ENCODE results near the gene SP3.

The SP3 gene

DNA sequence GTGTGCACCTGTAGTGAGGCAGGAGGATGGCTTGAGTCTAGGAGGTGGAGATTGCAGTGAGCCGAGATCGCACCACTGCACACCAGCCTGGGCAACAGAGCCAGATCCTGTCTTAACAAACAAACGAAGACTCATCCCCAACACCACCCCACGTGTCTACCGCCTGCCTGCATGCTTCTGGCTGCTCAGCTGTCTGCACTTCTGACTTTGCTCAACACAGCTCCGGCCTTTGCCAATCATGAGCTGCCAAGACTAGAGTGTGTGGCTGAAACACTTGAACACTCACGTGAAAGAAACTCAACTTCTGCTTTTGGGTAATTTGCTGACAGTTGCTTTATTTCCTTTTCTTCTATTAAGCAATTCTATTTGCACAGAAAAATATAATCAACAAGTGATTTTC lies 32.1 kb upstream of the SP3 start:
- FAIRE-seq = no peak
- no peak for DNase-seq (ENCODE audit: low spot score)

DNA sequence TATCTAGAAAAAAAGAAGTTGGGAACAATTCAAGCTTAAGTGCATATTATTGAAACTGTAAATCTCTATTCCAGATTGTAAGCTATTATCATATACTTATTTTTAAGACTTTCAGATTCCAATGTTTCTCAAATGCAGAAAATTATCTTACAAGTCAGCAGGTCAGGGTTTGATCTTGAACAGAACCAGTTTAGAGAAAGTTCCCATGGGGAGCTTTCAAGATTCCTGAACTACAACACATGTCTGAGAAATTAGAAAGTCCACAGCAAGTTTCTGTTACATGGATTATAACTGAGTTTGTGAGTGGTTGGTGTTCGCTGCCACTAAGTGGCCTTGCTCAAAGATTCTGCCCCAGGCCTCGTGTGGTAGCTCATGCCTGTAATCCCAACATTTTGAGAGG lies 31.6 kb upstream of the SP3 start:
- DNase-seq (ENCODE audit: low spot score) (no peak), FAIRE-seq (no peak)

DNA sequence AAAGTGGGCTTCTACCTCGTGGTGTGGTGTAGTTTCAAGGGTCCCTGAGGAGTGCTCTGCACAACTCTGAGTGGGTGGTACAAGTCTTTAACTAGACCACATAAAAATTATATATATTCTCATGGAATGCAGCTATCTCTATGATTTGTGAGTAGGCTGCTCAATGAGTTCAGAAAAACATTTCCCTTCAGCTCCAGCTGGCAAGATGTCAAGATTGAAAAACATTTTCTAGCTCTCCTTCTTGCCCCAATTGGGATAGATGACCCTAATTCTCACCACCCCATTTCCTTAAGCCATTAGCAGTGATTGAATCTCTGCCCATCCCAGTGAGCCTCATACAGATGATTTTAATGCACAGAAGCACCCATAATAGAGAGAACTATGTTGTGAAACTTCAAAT lies 28.3 kb upstream of the SP3 start:
- no peak for DNase-seq (ENCODE audit: low spot score)
- no peak for FAIRE-seq

DNA sequence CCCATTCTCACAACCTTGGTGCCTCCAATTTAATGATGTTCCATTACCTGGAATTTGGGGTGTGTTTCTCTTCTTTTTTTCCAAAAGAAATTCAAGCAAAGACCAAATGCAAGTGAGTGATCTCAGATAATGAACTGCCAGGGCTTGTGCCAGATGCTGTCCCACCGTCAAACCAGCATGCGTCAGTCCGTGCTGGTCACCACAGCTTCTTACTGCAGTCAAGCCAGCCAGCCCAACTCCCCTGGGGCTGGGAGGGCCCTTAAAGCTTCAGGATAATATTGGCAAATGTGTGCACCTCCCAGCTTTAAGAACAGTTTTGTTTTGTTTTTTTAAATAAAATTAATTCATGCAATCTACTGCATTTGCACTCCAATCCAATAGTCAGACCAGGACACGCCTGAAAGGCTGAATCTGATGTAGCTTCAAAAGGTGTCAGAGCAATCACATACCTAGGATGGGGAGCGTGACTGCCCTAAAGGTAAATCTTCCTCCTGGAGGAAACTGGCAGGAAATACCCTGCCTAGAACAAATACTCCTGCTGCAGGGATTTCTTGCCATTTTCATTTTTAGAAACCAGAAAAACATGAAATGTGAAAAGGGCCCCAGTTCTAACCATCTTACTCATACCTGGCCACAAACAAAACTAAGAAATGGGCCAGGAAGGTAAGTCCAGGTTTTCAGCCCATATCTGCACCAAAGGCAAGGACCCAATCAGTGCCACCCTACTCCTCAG lies 26.8 kb upstream of the SP3 start:
- FAIRE-seq = no peak
- no peak for DNase-seq (ENCODE audit: low spot score)

DNA sequence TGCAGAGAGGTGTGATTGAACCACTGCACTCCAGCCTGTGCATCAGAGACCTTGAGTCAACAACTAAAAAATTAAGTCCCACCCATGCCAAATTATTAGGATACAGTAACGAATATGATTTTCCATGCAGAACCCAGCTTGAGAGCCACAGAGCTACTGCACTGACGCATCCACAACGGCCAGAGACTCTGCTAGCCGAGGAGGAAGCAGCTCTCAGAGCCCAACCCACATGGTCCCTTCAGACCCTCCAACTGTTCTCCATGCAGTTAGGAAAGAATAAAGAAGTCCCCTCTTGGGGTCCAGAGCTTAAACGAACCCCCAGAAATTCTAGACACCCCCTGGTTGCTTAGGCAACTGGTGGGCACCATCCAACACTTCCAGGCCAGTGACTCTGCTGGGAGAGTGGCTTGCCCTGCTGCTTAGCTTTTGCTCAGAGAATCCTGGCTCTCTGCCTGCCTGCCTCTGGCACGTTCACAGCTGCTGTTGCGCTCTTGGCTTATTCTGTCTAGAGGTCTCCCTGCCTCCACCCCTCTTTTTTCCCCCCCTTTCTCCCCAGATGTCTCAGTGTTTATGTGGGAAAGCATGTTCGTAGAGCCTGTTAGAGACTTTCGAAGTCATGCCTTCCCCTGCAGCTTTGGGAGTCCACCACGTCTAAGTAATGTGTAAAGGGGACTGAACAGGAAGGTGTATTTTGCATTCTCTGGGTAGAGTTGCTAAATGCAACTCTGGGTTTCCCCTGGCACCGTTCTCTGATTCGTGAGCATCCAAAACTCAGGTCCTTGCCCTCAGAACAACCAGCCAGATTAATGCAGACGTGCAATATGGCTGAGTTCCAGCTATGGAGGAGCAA lies 26.0 kb upstream of the SP3 start:
- FAIRE-seq (no peak), DNase-seq (ENCODE audit: low spot score) (no peak)

DNA sequence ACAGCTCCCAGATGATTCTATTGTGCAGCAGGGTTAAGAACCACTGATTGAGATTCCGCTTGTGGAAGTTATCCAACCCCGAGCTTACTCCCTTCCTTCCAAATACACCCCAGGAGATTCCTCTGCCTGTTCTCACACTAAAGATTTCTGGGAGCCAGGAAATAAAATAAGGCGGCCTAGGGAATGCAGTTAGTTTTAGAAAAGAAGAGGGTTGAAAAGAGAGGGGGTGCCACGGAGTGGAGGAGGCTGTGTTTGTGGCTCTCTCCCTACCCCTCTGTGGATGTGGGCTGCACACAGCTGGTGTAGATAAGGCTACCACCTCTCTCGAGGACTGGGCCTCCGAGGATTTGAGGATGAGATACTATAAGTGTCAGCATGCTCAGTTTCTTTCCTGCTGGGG lies 25.1 kb upstream of the SP3 start:
- FAIRE-seq (no peak), DNase-seq (ENCODE audit: low spot score) (no peak)

DNA sequence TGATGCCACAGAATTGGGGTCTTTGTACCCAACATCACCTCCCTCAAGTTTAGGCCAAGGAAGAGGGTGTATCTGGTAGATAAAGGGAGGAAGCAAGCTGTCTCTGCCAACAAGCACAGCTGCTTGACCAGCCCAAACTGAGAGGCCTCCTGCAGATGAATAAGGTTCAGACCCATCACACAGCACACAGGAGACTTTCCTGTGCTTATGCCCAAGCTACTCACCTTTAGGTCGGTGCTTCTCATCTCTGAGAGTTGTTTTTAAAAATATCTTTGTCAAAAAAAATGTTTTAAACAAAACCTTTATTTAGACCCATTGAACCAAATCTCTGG lies 24.7 kb upstream of the SP3 start:
- no peak for FAIRE-seq
- DNase-seq (ENCODE audit: low spot score) = no peak

DNA sequence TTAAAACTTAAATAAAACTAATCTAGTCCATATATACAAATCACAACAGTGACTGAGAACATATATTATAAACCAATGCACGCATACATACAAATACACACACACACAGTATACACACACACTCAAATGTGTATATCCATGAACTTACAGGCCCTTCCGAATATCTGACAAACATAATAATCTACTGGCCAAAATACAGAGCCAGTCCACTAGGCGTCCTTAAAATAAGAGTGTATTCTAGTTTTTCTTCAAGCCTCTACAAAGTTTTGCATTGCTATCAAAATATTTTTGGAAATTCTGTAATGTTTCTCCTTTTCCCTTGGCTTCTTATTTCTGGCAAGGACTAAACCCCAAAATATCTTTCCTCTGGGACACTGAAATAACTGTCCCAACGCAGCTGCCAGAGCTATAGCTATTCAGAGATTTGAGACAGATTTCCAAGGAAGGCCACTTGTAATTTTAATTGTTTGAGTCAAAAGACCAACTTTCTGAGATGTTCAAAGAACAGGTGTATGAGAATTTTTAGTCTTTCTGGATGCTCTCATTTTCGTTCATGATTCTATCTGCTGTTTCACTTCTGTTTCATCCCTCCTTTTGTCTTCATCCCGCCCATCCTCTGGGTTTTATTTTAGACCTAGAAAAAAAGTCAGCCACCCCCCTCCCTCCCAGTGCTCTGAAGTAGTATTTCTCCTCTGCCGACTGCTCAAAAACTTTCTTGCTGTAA lies 24.1 kb upstream of the SP3 start:
- FAIRE-seq (no peak), DNase-seq (ENCODE audit: low spot score) (no peak)

DNA sequence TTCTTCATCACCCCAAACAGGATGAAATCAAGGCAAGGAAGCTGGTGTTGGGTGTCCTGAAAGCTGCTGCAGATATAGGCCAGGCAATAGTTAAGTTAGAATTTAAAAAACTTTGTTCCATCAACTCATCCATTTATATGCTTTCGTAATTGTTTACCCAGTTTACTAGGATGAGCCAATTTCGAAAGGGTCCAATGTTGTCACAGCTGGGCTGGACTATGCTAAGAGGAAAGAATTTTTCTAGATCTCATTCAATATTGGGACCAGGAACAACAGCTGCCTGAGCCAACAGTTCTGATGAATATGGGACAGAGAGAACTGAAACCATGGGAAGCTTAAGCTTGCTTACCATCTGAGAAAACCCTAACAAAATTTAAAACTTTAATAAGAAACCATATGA lies 21.6 kb upstream of the SP3 start:
- FAIRE-seq (no peak), DNase-seq (ENCODE audit: low spot score) (no peak)

DNA sequence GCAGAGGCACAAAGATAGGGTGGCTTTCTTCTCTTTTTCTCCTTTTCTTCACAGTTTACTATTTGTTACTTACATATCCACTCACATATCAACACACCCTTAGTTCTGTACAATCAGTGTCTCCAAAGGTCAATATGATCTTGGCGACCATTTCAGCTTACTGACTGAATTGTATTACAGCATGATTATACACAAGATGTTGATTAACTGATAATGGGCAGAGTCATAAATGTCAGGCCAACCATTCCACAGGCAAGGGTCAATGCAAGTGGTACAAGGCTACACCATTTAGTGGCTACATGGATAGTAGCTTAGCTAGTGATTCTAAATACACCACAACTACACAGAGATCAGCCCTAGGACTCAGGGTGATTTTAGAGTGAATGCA lies 20.4 kb upstream of the SP3 start:
- DNase-seq (ENCODE audit: low spot score) = no peak
- FAIRE-seq = no peak

DNA sequence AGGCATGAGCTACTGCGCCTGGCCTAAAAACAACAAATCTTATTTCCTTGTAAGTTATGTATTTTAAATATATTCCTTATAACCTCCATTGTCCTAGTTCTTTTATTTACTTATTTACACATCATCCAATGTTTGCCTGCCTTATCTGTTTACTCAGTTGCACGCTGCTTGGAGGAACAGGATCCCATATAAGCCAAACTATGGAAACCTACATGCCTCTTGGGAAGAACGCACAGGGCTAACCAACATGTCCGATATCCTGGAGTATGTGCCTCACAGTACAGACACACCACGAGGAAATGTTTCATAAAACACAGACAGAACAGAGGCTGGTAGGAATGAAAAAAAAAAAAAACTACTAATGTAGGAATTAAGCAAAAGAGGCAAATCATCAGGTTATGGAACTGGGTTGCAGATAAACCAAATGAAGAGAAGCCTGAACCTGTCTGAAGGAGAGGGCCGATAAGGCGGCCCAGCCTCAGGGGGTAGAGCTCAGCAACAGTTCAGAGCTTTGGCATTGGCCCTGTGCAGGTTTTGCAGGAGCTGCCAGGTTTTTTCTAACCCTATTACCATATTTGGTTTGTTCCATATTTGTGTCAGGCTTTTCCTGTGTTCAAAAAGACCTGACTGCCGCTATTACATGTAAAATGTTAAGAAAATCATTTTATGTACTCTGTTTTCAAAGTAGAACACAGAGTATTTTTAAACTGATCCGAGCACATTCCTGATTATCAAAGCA lies 19.9 kb upstream of the SP3 start:
- FAIRE-seq = no peak

DNA sequence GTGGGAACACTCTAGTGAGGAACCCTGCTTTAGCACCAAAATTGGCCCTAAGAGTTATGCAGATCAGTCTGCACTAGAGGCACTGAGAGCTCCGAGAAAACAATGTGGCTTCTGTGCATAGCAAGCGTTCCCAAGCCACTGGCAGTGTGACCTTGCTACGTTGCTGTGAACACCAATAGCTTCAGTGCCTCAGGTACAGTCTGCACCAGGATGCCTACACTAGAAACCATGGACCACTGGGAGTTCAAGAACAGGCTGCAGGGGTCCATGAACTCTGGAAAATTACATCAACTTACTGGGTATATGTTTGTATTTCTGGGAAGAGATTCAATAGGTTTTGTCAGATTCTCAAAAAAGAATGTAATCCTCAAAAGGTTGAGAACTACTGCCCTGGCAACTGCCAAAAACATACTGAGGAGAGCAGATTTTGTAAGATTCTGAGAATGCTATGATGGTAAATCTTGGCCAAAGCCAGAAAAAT lies 18.3 kb upstream of the SP3 start:
- DNase-seq (ENCODE audit: low spot score) = no peak
- FAIRE-seq = no peak

More for the DNA sequence above, 19.9 kb upstream of the SP3 start:
- DNase-seq (ENCODE audit: low spot score) = no peak

DNA sequence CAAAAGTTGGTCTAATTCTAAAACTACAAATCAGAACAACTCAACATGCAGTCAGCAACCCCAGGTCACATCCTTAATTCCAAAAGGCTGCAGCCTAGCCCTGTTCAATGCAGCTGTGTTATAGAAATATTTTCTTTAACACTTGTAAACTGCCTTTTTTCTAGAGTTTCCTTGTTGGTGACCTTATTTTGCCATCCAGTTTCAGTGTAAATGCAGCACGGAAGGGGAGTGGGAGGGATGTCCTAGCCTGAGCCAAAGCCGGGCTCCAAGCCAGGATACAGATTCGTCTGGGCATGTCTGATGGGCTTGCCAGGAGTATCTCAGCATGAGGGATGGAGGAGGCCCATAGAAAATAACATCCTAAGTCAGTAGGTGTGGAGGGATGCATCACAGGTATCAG lies 17.7 kb upstream of the SP3 start:
- peak; percentile 53 for DNase-seq (ENCODE audit: low spot score)

DNA sequence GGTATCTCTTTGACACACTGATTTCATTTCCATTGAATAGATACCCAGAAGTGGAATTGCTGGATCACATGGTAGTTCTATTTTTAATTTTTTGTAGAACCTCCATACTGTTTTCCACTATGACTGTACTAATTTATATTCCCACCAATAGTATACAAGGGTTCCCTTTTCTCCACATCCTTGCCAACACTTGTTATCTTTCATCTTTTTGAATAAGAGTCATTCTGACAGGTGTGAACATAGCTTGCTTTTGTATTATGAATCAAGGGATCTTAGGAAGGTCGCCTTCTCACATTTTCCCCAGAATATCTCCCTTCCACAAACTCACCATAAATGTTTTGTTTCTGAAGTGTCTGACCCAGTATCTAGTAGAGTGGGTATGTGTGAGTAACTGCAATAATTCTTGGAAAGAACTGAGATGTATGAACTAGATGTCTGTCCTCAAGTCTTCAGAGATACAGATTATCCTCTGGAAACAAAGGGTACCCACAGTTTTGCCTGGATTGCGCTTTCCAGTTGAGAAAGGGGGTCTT lies 17.1 kb upstream of the SP3 start:
- no peak for FAIRE-seq
- DNase-seq (ENCODE audit: low spot score) = no peak

More for the DNA sequence above, 17.7 kb upstream of the SP3 start:
- FAIRE-seq = no peak

DNA sequence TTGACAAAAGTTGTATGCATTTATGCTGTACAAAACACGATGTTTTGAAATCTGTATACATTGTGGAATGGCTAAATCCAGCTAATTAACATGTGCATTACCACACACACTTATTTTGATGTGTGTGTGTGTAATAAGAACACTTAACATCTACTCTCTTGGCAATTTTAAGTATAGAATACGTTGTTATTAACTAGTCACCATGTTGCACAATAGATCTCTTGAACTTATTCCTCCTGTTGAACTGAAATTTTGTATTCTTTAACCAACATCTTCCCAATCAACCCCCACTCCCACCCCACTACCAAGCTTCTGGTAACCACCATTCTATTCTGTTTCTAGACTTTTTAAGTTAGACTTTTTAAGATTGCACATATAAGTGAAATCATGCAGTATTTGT lies 16.3 kb upstream of the SP3 start:
- FAIRE-seq (no peak), DNase-seq (ENCODE audit: low spot score) (no peak)

DNA sequence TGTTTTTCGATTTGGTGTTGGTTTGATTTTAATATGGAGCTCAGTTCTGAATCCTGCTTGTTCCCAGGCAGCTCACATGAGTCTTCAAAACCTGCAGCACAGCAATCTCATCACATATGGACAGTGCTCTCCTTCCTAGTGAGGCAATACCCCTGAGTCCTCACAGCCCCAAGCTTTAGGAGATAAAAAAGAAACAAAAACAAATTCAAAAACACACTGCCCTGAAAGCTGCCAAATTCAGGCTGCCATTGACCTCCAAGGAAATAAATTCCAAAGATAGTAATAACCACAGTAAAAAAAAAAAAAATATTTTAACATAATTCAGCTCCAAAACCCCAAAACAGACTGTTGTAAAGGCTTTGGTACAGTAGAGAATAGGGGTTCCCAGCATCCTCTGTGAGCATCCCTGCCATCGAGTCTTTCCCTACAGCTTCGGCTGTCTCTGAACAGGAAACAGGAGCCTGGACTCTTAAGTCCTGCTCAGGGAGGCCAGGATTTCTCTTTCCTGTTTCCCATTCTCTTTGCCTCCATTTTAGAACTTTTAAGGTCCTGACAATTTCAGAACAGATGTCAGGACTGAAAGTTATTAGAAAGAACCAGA lies 14.7 kb upstream of the SP3 start:
- no peak for FAIRE-seq
- DNase-seq (ENCODE audit: low spot score) = no peak

DNA sequence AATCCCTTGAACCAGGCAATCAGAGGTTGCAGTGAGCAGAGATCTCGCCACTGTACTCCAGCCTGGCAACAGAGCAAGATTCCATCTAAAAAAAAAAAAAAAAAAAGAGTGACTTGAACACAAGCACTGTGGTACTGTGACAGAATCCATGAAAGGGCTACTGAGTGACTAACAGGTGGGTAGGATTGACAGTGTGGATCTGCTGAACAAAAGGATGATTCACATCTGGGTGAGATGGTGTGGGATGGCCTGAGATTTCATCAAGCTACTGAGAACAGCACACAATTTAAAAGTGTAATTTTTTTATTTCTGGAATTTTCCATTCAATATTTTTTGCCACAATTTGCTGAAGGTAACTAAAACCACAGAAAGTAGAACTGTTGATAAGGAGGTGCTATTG lies 13.3 kb upstream of the SP3 start:
- DNase-seq (ENCODE audit: low spot score) = peak; percentile 44
- no peak for FAIRE-seq

DNA sequence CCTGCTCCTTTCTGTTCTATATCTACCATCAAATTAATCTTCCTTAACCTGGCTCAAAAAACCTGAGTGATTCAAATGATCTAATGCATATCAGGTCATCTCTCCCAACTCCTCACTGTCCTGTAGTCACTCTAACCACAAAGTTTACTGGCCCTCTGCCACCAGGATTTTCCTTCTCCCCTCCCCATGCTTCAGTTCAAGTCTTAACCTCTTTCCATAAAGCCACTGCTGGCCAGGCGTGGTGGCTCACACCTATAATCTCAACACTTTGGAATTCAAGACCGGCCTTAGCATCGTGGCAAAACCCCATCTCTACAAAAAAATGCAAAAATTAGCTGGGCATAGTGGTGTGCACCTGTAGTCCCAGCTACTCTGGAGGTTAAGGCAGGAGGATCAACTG lies 7.5 kb upstream of the SP3 start:
- peak; percentile 46 for FAIRE-seq
- DNase-seq (ENCODE audit: low spot score) = peak; percentile 64

DNA sequence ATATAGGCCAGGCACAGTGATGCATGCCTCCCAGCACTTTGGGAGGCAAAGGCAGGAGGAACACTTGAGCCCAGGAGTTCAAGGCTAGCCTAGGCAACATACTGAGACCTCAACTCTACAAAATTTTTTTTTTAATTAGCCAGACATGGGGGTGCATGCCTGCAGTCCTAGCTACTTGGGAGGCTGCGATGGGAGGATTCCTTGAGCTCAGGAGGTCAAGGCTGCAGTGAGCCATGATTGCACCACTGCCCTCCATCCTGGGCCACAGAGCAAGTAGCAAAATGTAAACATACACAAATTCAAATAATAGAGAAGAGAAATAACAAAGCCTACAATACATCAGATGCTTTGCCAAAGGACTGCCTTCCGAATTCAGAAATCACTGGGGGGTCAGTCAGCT lies 7.0 kb upstream of the SP3 start:
- FAIRE-seq (no peak), DNase-seq (ENCODE audit: low spot score) (no peak)

DNA sequence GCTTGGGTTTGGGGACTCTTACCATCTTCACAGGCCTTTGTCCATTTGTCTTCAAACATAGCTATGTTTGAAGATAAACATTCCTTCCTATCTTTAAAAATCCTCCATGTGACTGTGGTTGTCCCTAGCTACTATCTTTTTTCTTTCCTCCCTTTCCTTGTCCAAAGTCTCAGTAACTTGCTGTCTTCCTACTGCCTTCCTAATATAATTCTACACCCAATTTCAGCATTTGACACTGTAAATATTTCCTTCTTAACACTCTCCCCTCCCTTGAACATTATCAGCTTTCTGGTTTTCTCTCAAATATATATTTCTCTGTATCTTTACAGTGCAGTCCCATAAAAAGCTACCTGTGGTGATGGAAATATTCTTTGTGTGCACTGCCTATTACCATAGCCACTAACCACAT lies 5.3 kb upstream of the SP3 start:
- DNase-seq (ENCODE audit: low spot score) = no peak
- no peak for FAIRE-seq

DNA sequence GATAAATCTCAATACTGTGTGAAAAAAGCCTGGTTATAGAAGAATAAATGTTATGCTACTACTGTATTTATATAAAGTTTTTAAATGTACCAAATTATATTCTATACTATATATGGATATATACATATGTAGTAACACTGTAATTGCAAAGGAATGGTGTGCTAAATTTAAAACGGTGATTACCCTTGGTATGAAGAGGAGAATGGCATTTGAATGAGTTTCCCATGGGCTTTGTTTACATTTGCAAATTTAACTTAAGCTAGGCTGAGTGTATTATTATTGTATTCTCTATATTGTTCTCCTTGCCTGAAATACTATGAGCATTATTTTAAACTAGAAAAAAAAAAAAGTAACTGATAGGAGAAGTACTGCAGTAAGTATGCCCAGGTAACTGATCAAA lies 4.7 kb upstream of the SP3 start:
- DNase-seq (ENCODE audit: low spot score) = no peak
- no peak for FAIRE-seq

Measured in urothelium cell line (cell line).